NCI-H446 (cell line): ENCODE results near the gene ZMIZ2.
"Not testable (repeated sequence)": the region's sequence is repeated elsewhere in the genome, so short reads cannot be mapped to it uniquely, and the experiment has no call there.

Source experiments
- DNase-seq, 2 experiments: peaks; one replicate each; lab custom pipeline; 2025; lab: John Stamatoyannopoulos, UW

ZMIZ2 gene, protein sequence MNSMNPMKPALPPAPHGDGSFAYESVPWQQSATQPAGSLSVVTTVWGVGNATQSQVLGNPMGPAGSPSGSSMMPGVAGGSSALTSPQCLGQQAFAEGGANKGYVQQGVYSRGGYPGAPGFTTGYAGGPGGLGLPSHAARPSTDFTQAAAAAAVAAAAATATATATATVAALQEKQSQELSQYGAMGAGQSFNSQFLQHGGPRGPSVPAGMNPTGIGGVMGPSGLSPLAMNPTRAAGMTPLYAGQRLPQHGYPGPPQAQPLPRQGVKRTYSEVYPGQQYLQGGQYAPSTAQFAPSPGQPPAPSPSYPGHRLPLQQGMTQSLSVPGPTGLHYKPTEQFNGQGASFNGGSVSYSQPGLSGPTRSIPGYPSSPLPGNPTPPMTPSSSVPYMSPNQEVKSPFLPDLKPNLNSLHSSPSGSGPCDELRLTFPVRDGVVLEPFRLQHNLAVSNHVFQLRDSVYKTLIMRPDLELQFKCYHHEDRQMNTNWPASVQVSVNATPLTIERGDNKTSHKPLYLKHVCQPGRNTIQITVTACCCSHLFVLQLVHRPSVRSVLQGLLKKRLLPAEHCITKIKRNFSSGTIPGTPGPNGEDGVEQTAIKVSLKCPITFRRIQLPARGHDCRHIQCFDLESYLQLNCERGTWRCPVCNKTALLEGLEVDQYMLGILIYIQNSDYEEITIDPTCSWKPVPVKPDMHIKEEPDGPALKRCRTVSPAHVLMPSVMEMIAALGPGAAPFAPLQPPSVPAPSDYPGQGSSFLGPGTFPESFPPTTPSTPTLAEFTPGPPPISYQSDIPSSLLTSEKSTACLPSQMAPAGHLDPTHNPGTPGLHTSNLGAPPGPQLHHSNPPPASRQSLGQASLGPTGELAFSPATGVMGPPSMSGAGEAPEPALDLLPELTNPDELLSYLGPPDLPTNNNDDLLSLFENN

GRCh38 chr7:44748045-44748947 lies at the start of gene ZMIZ2:
Gene ZMIZ2, plus strand, starts transcription at chr7:44748847. Its CDS starts 7,403 bp downstream, at chr7:44756250.
- DNase-seq: peak; percentile 84 to 94

- DNase-seq: not testable (repeated sequence)
Observed at GRCh38 chr7:44699598-44699997, 49.0 kb upstream of the ZMIZ2 start.

DNA sequence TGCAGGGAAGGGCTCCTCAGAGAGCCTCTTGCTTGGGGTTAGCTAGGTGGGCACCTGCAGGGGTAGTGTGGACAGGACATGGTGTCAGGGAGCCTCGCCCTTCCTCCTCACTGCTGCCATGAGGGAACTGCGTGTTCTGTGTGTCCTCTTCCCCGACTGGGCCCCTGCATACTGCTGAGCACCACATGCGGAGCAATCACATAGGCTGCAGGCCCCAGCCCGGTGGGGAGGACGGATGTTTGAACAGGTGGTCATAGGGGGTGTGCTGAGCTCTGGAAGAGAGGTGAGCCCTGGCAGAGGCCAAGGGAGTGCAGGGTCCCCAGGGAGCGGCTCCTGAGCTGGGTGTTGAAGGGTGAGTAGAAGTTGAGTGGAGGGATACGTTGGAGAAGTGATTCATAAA lies 48.3 kb upstream of the ZMIZ2 start:
- DNase-seq: no peak

GRCh38 chr7:44703391-44703790 lies 45.3 kb upstream of the ZMIZ2 start:
- not testable (repeated sequence) for DNase-seq

DNA sequence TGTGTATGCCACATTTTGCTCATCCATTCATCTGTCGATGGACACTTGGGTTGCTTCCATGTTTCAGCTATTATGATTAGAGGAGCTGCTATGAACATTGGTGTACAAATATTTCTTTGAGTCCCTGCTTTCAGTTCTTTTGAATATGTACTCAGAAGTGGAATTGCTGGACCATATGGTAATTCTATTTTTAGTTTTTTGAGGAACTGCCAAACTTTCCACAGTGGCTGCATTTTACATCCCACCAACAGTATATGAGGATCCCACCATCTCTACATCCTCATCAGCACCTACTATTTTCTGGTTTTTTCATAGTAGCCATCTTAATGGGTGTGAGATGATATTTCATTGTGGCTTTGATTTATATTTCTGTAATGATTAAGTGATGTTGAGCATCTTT lies 44.7 kb upstream of the ZMIZ2 start:
- no peak for DNase-seq

DNA sequence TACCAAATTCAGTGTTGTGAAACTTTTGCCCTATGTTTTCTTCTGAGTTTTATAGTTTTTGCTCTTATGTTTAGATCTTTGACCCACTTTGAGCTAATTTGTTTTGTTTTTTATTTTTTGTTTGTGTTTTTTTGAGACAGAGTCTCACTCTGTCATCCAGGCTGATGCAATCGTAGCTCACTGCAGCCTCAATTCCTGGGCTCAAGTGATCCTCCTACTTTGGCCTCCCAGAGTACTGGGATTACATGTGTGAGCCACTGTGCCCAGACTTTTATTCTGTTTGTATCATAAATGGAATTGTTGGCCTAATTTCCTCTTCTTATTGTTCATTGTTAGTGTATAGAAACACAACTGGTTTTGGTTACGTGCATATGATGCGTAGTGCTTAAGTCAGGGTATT lies 43.2 kb upstream of the ZMIZ2 start:
- no peak for DNase-seq

DNA sequence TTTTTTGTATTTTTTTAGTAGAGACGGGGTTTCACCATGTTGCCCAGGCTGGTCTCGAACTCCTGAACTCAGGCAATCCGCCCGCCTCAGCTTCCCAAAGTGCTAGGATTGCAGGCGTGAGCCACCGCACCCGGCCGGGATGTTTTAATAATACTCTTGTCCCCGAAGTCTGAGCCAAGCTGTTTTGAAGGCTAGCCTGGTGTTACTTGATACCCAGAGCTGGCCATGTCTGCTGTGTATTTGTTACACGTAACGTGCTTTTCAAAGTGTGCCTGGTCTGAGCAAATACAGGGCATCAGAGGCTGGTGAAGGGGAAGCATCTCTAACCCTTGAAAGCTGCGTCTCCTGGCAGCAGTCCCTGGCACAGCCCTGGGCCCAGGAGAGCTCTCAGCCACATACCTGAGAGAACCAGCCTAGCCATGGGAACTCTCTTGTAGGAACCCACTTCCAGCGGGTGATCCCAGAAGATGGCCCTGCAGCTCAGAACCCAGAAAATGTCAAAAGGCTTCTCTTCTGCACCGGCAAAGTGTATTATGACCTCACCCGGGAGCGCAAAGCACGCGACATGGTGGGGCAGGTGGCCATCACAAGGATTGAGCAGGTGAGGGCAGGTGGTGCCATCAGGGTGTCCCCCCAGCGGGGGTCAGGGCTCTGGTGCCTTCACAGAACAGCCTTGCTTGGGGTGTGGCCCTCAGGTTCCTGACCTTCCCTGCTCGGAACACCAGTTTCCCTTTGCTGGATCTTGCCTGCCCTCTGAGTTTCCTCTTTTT lies 41.7 kb upstream of the ZMIZ2 start:
- no peak for DNase-seq

DNA sequence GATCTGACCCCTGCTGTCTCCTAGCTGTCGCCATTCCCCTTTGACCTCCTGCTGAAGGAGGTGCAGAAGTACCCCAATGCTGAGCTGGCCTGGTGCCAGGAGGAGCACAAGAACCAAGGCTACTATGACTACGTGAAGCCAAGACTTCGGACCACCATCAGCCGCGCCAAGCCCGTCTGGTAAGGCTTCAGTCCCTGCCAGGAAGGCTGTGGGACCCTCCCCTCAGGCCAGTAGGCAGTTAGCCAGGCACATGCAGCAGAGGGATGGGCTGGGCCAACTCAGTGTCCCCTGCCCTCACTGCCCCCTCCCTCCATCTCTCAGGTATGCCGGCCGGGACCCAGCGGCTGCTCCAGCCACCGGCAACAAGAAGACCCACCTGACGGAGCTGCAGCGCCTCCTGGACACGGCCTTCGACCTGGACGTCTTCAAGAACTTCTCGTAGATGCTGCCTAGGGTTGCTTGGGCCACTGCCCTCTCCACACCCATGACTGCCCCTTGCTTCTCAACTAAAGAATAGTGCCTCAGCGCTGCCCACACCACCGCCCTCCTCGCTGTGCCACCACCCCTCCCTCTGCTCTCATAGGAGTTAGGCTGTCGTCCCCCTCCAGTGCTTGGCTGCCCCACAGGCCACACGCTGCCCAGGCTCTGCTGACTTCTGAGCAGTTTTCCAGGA lies 41.0 kb upstream of the ZMIZ2 start:
- no peak for DNase-seq

GRCh38 chr7:44709011-44709915 lies 39.4 kb upstream of the ZMIZ2 start:
- no peak for DNase-seq

GRCh38 chr7:44709945-44710596 lies 38.6 kb upstream of the ZMIZ2 start:
- no peak for DNase-seq

GRCh38 chr7:44711528-44711927 lies 37.1 kb upstream of the ZMIZ2 start:
- DNase-seq: no peak

- DNase-seq: no peak
Observed at GRCh38 chr7:44712012-44712411, 36.6 kb upstream of the ZMIZ2 start.

DNA sequence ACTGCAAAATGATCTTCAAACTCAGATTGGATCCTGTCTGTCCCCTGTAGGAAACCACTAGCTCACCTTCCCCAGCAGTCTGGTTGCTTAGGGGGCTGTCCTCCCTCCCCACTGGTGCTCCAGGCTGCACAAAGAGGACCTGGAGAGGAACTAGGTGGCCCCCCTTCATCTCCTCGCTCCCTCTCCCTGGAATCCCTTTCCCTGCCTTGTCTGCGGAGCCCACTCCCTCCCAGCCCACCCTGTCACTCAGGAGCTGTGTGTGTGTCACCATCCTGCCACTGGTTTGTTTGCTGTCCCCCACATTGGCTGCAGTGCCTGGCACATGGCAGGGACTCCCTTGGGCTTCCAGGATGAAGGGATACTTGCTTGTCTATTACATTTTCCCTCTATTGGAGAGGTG lies 35.5 kb upstream of the ZMIZ2 start:
- no peak for DNase-seq

- DNase-seq: no peak
Observed at GRCh38 chr7:44713680-44714335, 34.8 kb upstream of the ZMIZ2 start.

DNA sequence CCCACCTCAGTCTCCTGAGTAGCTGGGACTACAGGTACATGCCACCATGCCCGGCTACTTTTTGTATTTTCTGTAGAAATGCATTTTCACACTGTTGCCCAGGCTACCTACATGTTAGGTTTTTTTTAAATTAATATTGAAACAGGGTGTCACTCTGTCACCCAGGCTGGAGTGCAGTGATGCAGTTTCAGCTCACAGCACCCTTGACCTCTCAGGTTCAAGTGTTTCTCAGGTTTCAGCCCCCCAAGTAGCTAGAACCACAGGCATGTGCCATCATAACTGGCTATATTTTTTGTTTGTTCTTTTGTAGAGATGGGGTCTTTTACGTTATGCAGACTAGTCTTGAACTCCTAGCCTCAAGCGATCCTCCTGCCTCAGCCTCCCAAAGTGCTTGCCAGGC lies 32.4 kb upstream of the ZMIZ2 start:
- DNase-seq: no peak

GRCh38 chr7:44720301-44720700 lies 28.3 kb upstream of the ZMIZ2 start:
- no peak for DNase-seq

DNA sequence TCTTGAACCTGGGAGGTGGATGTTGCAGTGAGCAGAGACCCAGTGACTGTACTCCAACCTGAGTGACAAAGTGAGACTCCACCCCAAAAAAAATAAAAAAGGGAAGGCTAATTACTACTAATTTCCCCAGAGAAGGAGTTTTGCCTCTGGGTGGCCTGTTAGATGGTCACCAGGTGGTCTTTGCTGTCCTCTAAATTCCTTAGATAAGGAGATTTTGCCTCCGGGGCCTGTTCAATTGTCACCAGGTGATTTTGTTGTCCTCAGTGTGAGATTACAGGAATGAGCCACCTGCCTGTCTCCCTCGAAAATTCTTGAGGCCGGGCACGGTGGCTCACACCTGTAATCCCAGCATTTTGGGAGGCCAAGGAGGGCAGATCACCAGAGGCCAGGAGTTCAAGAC lies 24.4 kb upstream of the ZMIZ2 start:
- no peak for DNase-seq

DNA sequence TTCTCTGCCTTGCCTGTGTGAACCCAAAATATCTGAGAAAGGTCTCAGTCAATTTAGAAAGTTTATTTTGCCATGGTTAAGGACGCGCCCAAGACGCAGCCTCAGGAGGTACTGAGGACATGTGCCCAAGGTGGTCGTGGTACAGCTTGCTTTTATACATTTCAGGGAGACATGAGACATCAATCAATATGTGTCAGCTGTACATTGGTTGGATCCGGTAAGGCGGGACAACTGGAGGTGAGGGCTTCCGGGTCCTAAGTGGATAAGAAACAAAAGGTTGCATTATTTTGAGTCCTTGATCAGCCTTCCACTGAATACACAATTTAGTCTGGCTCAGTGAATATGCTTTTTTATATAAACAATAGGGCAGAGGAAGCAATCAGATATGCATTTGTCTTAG lies 22.4 kb upstream of the ZMIZ2 start:
- DNase-seq: not testable (repeated sequence)
